Brain microvascular endothelial cell (primary cell): ENCODE measurements around the gene NOD1.
A peak's percentile ranks its signal among the peaks of the same experiment; 100 is the strongest.
"Not testable (repeated sequence)": the region's sequence is repeated elsewhere in the genome, so short reads cannot be mapped to it uniquely, and the experiment has no call there.

Source experiments
- DNase-seq: peaks from one replicate; pipeline ENCODE4 v3.0.0-alpha.2; 2020
- H3K27ac ChIP-seq: fragments of 250-450 bp; sonication (Bioruptor Pico); 2 replicates; pipeline ENCODE4 v1.5.1; 2020; ENCODE audit warnings: mild to moderate bottlenecking, moderate library complexity
- H3K27me3 ChIP-seq: fragments of 250-450 bp; sonication (Bioruptor Pico); replicated peaks from 2 replicates; pipeline ENCODE4 v1.5.1; 2020; ENCODE audit warnings: mild to moderate bottlenecking
- H3K36me3 ChIP-seq: fragments of 250-450 bp; sonication (Bioruptor Pico); replicated peaks from 2 replicates; pipeline ENCODE4 v1.5.1; 2020; ENCODE audit warnings: mild to moderate bottlenecking
- H3K4me3 ChIP-seq: 2 replicates; pipeline ENCODE4 v1.5.1; 2011; ENCODE audit warnings: low read depth, mild to moderate bottlenecking, control low read depth, low read length, moderate library complexity
- in situ Hi-C: cut with HindIII; loops from 2 replicates; pipeline ENCODE4 v1.10.0; 2017; ENCODE audit warnings: low sequenced_read_pairs, low pct_ligation_motif_present
- TF ChIP-seq, protein P1 (sequence below): IDR thresholded peaks from 2 replicates; pipeline ENCODE4 v1.5.1; 2011; ENCODE audit warnings: low read depth, mild to moderate bottlenecking, moderate library complexity, low read length, control low read depth, inconsistent platforms; ENCODE audit errors: missing control alignments

The NOD1 gene

DNA sequence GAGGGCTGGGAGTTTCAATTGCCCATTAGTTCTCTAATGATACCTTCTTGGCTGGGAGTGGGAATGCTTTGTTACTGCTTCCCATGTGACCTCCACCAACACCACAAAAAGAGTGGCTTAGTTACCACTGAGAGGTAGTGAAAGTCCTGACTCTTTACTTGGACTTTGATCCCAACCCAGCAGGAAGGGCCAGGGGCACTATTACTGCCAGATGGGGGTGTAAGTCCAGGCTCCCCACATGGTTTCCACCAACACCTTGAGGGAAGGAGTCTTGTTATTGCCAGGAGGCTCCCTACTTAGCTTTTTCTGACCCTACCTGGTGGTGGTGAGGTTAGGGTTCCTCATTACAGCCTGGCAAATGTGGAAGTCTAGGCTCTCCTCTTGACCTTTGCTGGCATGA, 14.6 kb upstream of the NOD1 start:
- Histone ChIP-seq H3K4me3 (no peak overlapping the region), H3K27me3 (no peaks in the 10 kb centered on the region), H3K27ac (no peak overlapping the region), H3K36me3 (peaks cover 2% of the 10 kb centered on the region)
- DNase-seq, result no peak
- in situ Hi-C loops, result no loop called here
- TF ChIP-seq, protein P1, sequence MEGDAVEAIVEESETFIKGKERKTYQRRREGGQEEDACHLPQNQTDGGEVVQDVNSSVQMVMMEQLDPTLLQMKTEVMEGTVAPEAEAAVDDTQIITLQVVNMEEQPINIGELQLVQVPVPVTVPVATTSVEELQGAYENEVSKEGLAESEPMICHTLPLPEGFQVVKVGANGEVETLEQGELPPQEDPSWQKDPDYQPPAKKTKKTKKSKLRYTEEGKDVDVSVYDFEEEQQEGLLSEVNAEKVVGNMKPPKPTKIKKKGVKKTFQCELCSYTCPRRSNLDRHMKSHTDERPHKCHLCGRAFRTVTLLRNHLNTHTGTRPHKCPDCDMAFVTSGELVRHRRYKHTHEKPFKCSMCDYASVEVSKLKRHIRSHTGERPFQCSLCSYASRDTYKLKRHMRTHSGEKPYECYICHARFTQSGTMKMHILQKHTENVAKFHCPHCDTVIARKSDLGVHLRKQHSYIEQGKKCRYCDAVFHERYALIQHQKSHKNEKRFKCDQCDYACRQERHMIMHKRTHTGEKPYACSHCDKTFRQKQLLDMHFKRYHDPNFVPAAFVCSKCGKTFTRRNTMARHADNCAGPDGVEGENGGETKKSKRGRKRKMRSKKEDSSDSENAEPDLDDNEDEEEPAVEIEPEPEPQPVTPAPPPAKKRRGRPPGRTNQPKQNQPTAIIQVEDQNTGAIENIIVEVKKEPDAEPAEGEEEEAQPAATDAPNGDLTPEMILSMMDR, result no peak

GRCh38 chr7:30491417-30491816, 12.8 kb upstream of the NOD1 start:
- no peak overlapping the region for H3K4me3 ChIP-seq
- in situ Hi-C loops, result no loop called here
- no peak overlapping the region for H3K27ac ChIP-seq
- TF ChIP-seq, protein P1, result no peak
- DNase-seq, result no peak
- no peaks in the 10 kb centered on the region for H3K27me3 ChIP-seq
- no peaks in the 10 kb centered on the region for H3K36me3 ChIP-seq

DNA sequence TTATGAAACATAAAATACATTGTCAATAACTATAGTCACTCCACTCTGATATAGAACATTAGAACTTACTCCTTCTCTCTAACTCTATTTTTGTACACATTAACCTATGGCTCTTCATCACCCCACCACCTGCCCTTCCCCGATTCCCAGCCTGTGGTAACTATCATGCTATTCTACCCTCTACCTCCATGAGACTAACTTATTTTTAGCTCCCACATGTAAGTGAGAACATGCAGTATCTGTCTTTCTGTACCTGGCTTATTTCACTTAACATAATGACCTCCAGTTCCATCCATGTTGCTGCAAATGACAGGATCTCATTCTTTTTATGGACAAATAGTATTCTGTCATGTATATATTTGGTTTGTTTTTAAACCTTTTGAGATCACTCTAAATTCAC, 8.8 kb upstream of the NOD1 start:
- Histone ChIP-seq H3K36me3 (no peaks in the 10 kb centered on the region), H3K27ac (no peak overlapping the region), H3K4me3 (no peak overlapping the region), H3K27me3 (no peaks in the 10 kb centered on the region)
- in situ Hi-C loops, result no loop called here
- no peak for DNase-seq
- TF ChIP-seq, protein P1, result no peak

DNA sequence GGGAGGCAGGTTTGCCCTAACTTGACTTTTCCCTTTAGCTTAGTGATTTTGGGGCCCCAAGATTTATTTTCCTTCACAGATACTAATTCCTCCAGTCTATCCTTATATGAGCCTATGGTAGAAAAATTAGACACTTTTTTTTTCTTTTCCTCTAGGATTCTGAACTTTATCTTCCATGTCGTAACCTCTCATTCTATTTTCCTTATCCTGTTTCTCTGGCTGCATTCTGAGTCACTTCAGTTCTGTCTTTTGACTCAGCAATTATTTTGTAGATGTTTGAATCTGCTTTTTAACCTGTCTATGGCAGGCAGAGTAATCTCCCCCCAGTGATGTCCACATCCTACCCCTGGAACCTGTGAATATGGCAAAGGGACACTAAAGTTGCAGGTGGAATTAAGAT, 7.1 kb upstream of the NOD1 start:
- Histone ChIP-seq H3K4me3 (no peak overlapping the region), H3K36me3 (no peaks in the 10 kb centered on the region), H3K27me3 (no peaks in the 10 kb centered on the region), H3K27ac (no peak overlapping the region)
- in situ Hi-C loops, result no loop called here
- TF ChIP-seq, protein P1, result no peak
- no peak for DNase-seq

- H3K36me3 ChIP-seq, DNase-seq, H3K27ac ChIP-seq, H3K27me3 ChIP-seq, H3K4me3 ChIP-seq, in situ Hi-C loops: not testable (repeated sequence)
Measured at GRCh38 chr7:30481416-30481815, 2.8 kb upstream of the NOD1 start.

GRCh38 chr7:30479202-30480120, 877 bp upstream of the NOD1 start:
- Histone ChIP-seq H3K27ac (peak overlapping the region; percentile 89), H3K4me3 (peak overlapping the region; percentile 80), H3K27me3 (no peaks in the 10 kb centered on the region), H3K36me3 (no peaks in the 10 kb centered on the region)
- TF ChIP-seq, protein P1, result no peak
- in situ Hi-C loops, result no loop called here
- no peak for DNase-seq
